OCI-M2 (cell line): ENCODE data around the gene TENT4B.
"Not testable (repeated sequence)": the region's sequence is repeated elsewhere in the genome, so short reads cannot be mapped to it uniquely, and the experiment has no call there.

Experiments
- DNase-seq: peaks from one replicate; lab custom pipeline; 2025; ENCODE audit not compliant: unreplicated experiment; lab: John Stamatoyannopoulos, UW

Gene TENT4B

DNA sequence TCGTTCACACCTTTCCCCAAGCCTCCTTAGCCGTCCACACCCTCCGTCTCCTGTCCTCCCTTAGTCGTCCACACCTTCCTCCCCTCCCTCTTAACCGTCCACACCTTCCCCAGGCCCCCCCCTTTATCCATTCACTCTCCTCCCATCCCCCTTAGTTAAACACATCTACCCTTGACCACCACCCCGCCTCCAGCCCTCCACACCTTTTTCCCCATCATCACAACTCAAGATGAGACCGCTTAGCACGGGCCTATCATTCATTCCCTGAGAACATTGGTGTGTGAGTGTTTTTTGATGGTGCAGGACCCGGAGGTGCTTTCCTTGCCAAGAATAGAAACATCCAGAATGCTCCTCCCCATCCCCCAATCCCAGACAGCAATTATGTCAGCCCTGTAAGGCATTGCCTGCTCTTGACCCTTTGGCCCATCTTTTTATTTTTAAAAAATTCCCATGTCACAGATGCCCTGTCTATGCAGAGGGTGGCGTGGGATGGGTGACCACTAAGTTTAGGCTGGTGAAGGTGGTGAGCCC is 1.4 kb downstream of the TENT4B start:
- DNase-seq = no peak

DNA sequence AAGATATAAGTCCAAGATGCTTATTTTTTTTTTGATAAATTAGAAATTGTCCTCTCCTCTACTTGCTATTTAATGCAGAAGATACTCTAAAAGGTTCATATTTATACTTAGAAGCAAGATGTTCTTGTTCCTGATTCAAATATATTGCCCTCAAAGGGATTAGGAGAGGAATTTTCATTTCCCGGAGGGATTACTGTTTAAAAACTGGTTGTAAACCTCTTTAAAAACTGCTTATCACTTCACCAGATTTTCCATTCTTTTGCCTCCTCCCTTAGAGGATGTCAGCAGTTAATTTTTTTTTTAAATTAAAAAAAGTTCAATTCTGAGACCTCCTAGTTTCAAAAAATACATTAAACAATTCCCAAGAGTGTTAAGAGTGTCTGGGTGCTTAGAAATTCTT is 2.8 kb downstream of the TENT4B start:
- no peak for DNase-seq

- no peak for DNase-seq
Measured at GRCh38 chr16:50156590-50156989, 3.5 kb downstream of the TENT4B start.

DNA sequence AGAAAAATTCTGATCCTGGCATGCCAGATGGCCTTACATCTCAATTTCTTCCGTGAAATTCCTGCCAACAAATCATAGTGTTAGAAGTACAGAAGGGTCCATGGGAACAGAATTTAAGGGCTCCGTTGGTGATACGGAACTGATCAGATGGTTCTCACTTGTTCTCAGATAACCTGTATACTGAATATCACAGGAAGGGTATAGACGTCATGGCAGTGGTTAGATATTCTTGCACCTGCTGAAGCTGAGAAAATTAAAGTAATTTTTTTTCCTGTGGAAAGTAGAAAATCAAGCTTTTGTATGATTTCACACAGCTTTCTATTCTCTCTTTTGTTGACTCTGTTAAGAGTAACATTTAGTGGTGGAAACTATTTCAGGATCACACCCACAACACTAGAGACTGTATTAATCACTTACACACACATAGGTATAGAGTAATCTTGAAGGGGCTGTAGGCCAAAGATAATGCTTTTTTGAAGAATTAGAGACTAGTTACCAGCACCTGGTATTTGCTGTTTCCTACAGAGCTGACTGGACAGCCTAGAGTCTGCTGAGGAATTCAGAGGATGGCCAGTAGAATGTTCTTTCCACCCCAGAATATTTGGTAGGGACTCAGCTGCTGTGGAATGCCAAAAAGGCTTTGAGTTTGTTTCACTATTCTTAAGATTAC is 7.5 kb downstream of the TENT4B start:
- DNase-seq = no peak

DNA sequence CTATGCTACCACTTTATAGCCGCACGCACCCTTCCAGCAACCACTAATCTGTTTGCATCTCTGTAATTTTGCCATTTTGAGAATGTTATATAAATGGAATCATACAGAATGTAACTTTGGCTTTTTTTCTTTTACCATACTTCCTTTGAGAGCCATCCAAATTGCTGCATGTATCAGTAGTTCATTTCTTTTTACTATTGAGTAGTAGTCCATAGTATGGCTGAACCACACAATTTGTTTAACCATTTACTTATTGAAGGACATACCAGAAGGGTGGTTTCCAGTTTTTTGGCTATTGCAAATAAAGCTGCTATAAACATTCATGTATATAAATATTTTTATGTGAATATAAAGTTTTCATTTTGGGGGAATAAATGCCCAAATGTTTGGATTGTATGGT is 8.8 kb downstream of the TENT4B start:
- DNase-seq = no peak

DNA sequence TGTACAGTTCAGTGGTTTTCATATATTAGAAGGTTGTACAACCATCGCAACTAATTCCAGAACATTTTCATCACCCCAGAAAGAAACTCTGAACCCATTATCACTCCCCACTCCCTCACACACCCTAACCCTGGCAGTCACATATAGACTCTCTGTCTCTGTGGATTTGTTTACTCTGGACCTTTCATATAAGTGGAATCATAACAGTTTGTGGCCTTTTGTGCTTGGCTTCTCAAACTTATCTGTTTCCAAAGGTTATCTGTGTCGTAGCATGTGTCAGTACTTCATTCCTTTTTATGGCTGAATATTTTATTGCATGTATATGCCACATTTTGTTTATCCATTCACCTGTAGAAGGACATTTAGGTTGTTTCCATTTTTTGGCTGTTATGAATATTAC is 12.4 kb downstream of the TENT4B start:
- no peak for DNase-seq

GRCh38 chr16:50166511-50167500 is 13.7 kb downstream of the TENT4B start:
- DNase-seq = no peak

DNA sequence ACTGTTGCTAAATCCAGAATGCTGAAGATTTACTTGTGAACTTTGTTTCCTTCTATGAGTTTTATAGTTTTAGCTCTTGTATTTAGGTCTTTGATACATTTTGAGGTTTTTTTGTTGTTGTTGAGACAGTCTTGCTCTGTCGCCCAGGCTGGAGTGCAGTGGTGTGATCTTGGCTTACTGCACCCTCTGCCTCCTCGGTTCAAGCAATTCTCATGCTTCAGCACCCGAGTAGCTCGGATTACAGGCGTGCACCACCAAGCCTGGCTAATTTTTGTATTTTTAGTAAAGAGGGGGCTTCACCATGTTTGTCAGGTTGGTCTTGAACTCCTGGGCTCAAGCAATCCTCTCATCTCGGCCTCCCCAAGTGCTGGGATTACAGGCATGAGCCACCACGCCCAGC is 14.4 kb downstream of the TENT4B start:
- no peak for DNase-seq

DNA sequence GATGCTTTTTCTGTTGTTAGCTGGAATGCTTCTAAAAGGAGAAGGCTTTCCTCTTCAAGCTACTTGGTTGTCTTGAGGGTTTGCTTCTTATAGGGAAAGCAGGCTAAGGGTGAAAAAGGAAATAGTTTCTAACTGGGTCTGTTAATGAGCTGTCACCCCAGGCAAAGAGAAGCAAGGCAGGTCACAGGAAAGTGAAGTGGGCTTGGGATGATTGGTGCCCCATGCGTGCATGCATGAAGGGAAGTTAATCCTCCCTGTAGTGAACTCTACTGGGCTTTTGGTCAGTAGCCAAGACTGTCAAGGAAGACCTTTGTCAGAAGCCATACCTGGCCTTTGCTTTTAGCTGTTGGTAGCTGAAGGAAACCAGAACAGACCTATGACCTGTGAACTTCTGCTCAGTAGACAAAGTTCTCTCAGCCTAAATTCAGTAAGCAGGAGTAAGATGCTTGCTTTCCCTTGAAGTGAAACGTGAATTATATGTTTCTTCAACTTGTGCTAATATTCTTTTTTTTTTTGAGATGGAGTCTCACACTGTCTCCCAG is 16.5 kb downstream of the TENT4B start:
- no peak for DNase-seq

- not testable (repeated sequence) for DNase-seq
Measured at GRCh38 chr16:50171773-50172172, 18.7 kb downstream of the TENT4B start.

GRCh38 chr16:50172195-50172922 is 19.3 kb downstream of the TENT4B start:
- no peak for DNase-seq

GRCh38 chr16:50173316-50173715 is 20.2 kb downstream of the TENT4B start:
- no peak for DNase-seq

DNA sequence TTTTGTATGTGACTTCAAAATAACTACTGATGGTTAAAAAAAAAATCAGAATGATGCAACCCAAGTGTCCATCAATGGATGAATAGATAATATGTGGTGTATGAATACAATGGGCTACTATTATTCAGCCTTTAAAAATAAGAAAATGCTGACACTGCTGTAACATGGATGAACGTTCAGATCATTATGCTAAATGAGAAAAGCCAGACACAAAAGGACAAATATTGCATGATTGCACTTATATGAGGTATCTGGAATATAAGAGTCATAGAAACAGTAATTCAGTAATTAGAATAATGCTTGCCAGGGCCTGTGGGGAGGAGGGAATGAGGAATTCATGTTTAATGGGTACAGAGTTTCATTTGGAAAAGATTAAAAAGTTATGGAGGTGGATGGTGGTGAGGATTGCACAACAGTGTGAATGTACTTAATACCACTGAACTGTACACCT is 25.4 kb downstream of the TENT4B start:
- DNase-seq = no peak

DNA sequence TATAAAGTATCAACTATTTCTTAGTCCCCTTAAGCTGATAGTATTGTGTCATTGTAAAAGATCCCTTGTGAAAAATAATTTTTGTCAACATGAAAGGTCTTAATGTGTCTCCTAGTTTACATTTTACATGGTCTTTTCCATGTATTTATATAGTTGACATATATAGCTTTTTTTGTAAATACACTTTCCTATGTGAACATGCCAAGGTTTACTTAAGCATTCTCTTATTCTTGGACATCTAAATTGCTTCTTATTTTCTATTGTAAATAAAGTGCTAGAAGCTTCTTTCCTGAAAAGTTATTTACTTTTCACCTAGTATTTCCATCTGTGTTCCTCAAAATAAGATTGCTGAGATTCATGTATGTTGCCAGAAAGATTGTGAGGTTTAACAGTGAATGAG is 29.3 kb downstream of the TENT4B start:
- no peak for DNase-seq

- no peak for DNase-seq
Measured at GRCh38 chr16:50183316-50183715, 30.2 kb downstream of the TENT4B start.

- no peak for DNase-seq
Measured at GRCh38 chr16:50185005-50185505, 31.9 kb downstream of the TENT4B start.

DNA sequence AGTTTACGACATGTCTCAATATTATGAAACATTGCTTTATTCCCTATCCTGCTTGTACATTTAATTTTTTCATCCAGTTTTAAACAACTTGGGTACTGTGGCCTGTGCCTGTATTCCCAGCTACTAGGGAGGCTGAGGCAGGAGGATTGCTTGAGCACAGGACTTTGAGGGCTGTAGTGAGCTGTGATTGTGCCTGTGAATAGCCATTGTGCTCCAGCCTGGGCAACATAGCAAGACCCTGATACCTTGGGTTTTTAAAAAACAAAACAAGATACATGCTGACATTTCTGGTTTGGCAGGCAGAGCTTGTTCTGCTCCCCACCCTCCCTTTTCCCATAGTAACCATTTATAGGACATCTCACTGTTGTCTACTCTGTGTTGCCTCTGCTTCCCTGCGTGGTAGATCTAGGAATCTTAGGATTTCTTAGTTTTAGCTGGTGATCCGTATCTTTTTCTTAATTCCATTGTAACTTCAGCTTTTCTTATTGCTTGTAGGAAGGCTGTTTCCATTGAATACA is 35.6 kb downstream of the TENT4B start:
- DNase-seq = no peak

DNA sequence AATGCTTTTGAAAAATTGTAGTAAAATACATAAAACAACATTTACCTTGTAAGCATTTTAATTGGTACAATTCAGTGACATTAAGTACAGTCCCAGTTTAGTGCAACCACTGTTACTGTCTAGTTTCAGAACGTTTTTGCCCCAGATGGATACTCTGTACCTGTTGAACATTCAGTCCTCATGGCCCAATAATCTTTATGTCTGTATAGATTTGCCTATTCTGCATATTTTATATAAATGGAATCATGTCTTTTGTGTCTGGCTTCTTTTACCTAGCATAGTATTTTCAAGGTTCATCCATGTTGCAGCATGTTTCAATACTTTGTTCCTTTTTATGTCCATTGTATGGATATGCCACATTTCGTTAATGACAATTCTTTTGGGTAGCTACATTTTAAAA is 37.2 kb downstream of the TENT4B start:
- no peak for DNase-seq

DNA sequence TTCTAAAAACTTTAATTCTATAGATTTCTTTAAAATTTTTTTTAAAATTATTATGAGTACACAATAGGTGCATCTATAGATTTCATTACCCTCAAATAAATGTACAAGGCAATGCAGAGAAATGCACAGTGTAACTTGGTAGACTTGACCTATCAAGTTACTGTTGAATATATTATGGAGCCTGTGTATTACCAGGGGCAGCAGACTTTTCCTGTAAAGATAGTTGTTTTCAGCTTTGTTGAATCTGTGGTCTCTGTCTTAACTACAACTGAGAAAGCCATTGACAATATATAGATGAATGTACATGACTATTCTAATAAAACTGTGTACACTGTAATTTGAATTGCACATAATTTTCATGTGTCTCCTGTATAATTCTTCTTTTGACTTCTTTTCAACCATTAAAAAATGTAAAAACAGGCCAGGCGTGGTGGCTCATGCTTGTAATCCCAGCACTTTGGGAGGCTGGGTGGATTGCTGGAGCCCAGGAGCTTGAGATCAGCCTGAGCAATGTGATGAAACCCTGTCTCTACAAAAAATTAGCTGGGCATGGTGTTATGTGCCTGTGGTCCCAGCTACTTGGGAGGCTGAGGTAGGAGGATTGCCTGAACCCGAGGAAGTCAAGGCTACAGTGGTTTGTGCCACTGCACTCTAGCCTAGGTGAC is 39.4 kb downstream of the TENT4B start:
- no peak for DNase-seq

DNA sequence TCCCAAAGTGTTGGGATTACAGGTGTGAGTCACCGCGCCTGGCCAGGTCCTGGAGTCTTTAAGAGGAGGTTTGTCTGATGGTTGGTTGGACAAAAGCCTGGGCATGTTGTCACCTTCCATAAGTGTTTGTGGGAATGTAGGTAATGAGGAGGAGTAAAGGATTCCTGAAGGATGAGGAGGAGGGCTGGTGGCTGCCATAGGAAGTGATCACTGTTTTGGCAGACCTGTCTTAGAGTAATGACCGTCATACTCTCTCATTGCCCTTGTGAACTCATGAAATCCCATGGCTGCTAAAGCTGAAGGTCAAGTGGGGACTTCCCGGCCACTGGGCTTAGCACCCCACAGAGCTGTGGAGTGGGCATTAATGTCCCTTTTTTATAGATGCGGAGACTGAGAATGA is 40.5 kb downstream of the TENT4B start:
- DNase-seq = no peak
